RWPE1 (cell line): ENCODE results near the gene DOK6.
"Not testable (repeated sequence)": the region's sequence is repeated elsewhere in the genome, so short reads cannot be mapped to it uniquely, and the experiment has no call there.

Source experiments
- CTCF ChIA-PET: fragments of 350-600 bp; sonication (Branson Sonifier 250); formaldehyde crosslinking; extraction: SDS; loops from one replicate; lab custom pipeline; 2021; lab: Yijun Ruan, JAX
- POLR2A ChIA-PET: fragments of 400-600 bp; formaldehyde crosslinking; extraction: SDS; loops from one replicate; lab custom pipeline; 2020; ENCODE audit warnings: antibody characterized with exemption; ENCODE audit not compliant: low non-redundant PET; lab: Yijun Ruan, JAX
- DNase-seq: peaks from one replicate; pipeline ENCODE4 v3.0.0; 2012; ENCODE audit warnings: low spot score
- H3K27ac ChIP-seq: fragments of 450-650 bp; 2 replicates; pipeline ENCODE4 v1.5.1; 2017
- CTCF ChIP-seq: fragments of 450-650 bp; conservative IDR thresholded peaks from 2 replicates; pipeline ENCODE4 v1.5.1; 2017; ENCODE audit warnings: low read depth, mild to moderate bottlenecking

DOK6 gene

DNA sequence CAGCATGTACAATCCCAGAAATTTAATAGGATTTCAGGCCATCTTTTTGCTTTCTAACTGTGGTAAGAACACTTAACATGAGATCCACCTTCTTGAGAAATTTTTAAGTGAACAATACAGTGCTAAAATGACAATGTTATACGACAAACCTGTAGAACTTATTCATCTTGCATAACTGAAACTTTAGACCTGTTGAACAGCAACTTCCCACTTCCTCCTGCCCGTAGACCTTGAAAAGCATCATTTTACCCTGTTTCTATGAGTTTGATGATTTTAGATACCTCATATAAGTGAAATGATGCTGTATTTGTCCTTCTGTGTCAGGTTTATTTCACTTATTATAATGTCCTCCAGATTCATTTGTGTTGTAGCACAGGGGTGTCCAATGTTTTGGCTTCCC lies 418.8 kb downstream of the DOK6 start:
- no peak overlapping the region for H3K27ac ChIP-seq
- TF ChIP-seq CTCF: no peak
- CTCF ChIA-PET: interaction anchor here (0.5 kb wide), 1 partner anchor 1851 kb away, joined by 3 read pairs; no protein-coding TSS in a partner anchor
- DNase-seq: no peak
- POLR2A ChIA-PET: no interaction called here

DNA sequence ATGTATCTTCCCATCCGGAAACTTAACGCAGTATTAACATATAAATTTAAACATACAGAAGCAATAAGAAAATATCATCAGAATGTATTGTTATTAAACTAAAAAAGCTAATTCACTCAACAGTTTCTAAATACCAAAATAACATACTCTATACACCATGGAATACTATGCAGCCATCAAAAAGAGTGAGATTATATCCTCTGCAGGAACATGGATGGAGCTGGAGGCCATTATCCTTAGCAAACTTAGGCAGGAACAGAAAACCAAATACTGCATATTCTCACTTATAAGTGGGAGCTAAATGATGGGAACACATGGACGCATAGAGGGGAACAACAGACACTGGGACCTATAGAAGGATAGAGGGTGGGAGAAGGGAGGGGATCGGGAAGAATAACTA lies 419.9 kb downstream of the DOK6 start:
- ChIA-PET POLR2A (no interaction called here), CTCF (no interaction called here)
- no peak overlapping the region for H3K27ac ChIP-seq

DNA sequence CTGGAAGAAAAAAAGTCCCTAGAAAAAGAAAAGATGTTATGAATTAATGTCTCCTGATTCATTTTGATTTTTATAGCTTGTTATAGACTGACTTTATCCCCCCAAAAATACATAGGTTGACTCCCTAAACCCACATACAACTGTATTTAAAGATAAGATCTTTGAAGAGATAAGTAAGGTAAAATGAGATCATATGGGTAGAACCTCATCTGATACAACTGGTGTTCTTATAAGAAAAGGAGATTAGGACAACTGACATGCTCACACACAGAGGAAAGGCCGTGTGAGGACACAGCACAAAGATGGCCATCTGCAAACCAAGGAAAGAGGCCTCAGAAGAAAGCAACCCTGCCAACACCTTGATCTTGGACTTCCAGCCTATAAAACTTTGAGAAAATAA lies 429.5 kb downstream of the DOK6 start:
- no peak overlapping the region for H3K27ac ChIP-seq
- TF ChIP-seq CTCF: no peak
- no peak for DNase-seq
- POLR2A ChIA-PET: no interaction called here
- CTCF ChIA-PET: no interaction called here

More for the DNA sequence above, 419.9 kb downstream of the DOK6 start:
- DNase-seq: no peak
- TF ChIP-seq CTCF: no peak

DNA sequence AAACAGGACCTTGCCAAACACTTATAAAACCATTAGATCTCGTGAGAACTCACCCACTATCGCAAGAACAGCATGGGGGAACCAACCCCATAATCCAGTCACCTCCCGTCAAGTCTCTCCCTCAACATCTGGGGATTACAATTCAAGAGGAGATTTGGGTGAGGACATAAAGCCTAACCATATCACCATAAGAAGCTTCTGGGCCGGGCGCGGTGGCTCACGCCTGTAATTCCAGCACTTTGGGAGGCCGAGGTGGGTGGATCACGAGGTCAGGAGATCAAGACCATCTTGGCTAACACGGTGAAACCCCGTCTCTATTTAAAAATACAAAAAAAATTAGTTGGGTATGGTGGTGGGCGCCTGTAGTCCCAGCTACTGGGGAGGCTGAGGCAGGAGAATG lies 434.3 kb downstream of the DOK6 start:
- CTCF ChIA-PET: interaction anchor here (0.6 kb wide), 1 partner anchor 882 kb away, joined by 3 read pairs; no protein-coding TSS in a partner anchor
- H3K27ac ChIP-seq, DNase-seq, POLR2A ChIA-PET: not testable (repeated sequence)

DNA sequence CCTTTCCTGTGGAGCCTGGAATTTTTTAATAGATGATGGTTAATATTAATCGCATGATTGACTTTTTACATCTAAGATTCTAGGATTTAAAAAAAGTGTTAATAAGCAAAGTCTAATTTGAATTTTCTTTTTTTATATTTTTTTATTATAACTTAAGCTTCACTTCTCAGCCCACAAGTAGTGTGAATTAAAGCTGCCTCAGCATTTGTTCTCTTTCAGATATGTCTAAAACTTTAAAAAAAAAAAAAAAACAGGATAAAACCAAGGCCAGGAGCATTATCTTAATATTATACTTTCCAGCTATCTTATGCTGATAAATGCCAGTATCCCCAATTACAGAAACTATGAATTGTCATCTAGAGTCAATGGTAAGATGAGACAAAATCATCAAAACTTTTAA lies 437.3 kb downstream of the DOK6 start:
- no peak for DNase-seq
- H3K27ac ChIP-seq: no peak overlapping the region
- ChIA-PET POLR2A (no interaction called here), CTCF (interaction anchor here (0.6 kb wide), 1 partner anchor 255 kb away, joined by 3 read pairs; no protein-coding TSS in a partner anchor)
- TF ChIP-seq CTCF: no peak

DNA sequence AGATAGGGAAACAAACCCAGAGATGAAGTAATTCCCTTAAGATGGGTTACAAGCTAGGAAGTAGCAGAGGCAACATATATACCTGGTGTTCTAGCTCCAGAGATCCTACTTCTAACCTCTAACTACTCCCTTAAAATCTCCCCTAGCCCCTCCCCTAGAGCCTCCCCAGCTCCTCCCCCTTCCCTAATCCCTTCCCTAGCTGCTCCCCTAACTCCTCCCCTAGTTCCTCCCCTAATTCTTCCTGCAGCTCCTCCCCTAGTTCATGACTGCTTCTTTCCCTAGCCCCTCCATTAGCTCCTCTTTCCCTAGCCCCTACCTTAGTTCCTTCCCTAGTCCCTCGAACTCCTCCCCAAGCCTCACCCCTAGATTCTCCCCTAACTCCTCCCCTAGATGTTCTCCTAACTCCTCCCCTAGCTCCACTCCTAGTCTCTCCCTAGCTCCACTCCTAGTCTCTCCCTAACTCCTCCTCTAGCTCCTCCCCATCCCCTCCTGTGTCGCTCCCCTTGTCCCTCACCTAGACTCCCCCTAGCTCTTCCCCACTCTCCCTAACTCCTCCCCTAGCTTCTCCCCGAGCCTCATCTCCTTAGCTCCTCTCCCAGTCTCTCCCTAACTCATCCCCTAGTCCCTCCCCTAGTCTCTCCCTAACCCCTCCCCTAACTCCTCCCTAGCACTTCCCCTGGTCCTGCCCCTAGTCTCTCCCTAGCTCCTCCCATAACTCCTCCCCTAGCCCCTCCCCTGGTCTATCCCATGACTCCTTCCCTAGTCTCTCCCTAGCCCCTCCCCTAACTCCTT lies 438.1 kb downstream of the DOK6 start:
- CTCF ChIA-PET: interaction anchor here (0.6 to 0.7 kb wide), 2 partner anchors 254 to 998 kb away, joined by 3 read pairs; no protein-coding TSS in a partner anchor
- POLR2A ChIA-PET: no interaction called here
- TF ChIP-seq CTCF: no peak
- peak; percentile 15 for DNase-seq
- no peak overlapping the region for H3K27ac ChIP-seq

DNA sequence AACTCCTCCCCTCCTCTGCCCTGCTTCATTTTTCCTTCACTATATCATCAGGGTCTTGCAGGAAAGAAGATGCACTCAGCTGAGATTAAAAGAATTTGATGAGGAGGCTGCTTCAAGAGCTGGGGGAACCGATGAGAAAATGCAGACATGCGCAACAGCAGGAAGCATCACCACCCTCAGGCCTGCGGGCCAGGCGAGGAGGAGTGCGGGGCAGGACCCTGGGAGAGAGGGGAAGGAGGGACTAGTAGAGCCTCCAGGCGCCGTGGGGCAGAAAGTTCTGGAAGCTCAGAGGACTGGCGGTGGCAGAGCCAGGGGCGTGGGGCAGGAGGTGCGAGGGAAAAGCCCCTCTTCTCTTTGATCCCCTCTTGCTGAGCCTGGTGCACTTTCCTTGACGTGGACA lies 438.8 kb downstream of the DOK6 start:
- CTCF ChIA-PET: interaction anchor here (0.7 kb wide), 1 partner anchor 998 kb away, joined by 3 read pairs; no protein-coding TSS in a partner anchor
- no peak for DNase-seq
- POLR2A ChIA-PET: no interaction called here
- H3K27ac ChIP-seq: no peak overlapping the region
- no peak for TF ChIP-seq CTCF
